Stimulated activated CD4-positive, alpha-beta T cell treated with anti-CD3 and anti-CD28 coated beads, Interleukin-4, amount 100 ng/mL, for 1 hour (primary cell): ENCODE results near the gene FIGLA.

Experiments
- DNase-seq: peaks from one replicate; pipeline ENCODE4 v3.0.0-alpha.2; 2020

FIGLA gene, protein sequence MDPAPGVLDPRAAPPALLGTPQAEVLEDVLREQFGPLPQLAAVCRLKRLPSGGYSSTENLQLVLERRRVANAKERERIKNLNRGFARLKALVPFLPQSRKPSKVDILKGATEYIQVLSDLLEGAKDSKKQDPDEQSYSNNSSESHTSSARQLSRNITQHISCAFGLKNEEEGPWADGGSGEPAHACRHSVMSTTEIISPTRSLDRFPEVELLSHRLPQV

DNA sequence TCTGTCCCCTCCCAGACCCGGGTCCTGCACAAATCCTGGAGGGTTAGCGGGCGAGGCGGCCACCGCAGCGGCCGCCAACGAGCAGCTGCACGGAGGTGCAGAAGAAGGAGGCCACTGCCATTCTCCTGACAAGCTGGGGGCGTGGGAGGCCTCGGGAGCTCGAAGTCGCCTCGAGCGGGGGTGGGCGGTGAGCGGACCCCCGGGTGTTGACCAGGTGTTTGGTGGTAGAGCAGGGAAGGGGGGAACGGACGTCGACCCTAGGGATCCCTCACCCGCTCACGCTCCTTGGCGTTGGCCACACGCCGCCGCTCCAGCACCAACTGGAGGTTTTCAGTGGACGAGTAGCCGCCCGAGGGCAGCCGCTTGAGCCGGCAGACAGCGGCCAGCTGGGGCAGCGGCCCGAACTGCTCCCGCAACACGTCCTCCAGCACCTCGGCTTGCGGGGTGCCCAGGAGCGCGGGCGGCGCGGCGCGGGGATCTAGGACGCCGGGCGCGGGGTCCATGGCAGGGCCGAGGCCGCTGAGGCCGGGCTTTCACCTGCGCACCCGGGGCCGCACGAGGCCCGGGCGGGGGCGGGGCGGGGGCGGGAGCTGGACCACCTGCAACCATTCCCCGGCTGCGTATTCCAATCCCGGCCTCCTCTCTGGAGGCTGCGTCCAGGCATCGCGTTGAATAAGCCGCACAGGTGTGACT, at the start of gene FIGLA:
Gene FIGLA (minus strand): TSS at position 508 of the 693 bp plus-strand sequence. CDS start 5 bp downstream, at position 503.
- peak; percentile 2 for DNase-seq

DNA sequence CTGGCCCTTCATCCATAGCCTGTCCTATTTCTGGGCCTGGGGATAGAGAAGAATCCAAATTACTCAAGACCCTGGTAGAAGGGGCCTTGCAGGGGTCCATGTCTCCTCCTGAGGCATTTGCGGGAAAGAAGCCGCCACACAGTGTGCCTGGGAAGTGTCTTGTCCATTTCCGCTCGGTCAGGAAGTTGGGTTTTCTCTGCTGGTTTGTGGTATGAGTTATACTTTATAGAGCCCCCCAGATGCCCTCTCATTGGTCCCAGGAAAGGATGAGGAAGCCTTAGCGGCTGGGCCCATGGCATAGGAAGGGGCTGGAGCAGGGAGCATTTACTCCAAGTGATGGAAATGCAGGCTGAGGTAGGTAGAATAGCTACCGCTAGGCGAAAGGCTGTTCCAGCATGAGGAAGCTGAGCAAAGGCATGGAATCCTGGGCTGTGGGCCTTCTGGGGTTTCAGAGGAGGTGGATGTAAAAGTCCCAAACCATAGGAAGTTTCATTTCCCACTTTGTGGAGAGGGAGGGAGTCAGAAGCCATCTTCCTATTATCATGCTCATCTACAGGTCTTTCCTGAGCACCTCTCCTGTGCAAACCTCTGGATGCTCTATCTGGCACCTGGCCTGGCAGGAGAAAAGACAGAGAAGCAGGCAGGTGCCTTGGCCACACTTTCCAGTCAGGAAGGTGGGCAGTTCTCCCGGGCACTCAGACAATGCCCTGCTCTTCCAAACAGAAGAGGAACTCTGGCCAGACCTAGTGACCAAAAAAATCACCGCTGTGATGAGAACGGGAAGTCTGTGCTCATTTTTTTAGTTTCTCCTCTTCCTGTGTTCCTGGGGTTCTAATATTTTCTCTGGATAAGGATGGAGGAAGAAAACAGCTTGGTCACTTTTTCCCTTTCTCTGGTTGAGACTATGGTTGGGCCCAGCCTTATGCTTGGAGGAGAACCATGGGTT, 47.8 kb upstream of the FIGLA start:
- DNase-seq: no peak

DNA sequence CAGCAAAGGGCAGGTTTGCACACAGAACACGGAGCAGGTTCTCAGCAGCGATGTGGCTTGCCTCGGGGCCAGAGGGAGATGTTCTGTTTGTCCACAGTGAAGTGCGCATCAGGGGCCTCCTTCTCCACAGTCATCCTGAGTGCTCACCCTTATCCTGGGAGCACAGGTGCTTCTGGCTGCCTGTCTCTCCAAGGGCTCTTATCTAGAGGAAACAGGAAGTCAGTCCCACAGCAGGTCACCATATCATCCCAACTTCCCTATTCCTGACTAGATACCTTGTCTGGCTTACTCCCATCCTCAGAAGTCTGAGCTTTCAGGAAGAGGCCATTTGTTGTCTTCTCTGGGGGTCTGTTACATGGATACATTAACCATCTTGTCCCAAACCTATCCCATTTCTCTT, 45.2 kb upstream of the FIGLA start, which contains the start of gene CD207:
Gene CD207 (minus strand): TSS at position 174 of the 400 bp plus-strand sequence. CDS start 40 bp downstream, at position 134.
- no peak for DNase-seq

DNA sequence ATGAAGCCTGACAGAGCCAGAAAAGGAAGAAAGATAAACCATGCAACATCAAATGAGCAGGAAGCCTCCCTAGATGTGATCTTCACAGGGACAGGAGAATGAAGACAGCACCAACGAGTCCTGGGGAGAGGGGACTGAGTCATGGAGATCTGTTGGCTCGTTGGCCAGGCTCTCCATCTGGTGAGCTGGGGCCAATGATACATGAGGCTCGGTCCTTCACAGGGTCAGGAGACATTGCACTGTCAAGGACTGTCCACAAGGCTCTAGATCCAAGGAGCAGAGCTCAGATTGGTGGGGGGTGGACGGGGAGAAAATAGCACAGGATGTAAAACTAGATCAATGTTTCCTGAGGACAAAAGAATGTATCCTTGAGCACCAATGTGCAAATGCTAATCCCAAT, 44.4 kb upstream of the FIGLA start:
- no peak for DNase-seq

DNA sequence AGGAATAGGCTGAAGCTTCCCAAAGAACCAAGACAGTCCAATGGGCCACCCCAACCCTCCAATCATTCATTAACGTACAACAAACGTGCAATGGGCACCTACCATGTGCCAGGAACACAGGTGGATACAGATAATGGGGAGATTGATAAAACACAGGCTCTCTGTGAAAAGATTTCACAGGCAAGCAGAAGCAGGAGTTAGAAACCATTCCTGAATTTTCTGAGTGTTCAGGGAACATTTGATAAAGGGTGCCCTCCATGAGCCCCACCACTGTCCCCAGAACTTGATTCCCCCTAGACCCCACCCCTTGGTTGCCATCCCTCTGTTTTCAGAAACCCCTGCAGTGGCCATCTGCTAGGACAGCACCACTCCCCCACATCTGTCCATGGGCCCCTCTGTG, 43.7 kb upstream of the FIGLA start:
- no peak for DNase-seq

DNA sequence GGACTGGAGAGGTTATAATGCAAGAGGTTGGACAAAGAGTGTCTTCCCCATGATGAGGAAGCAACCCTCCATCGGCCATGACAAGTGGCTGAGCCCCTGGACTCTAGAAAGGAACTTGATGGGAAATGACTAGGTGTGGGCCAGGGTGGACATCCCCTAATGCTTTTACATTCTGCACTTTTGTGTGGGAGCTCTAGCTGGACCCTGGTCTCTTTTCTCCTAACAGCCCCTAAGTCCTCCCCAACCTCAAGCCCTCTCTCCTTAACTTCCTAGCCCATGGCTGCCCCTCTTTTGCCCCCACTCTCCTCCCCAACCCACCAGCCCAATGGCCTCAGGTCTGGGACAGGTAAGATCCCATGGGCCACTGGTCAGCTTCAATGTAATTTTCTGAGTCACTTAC, 42.8 kb upstream of the FIGLA start:
- no peak for DNase-seq

DNA sequence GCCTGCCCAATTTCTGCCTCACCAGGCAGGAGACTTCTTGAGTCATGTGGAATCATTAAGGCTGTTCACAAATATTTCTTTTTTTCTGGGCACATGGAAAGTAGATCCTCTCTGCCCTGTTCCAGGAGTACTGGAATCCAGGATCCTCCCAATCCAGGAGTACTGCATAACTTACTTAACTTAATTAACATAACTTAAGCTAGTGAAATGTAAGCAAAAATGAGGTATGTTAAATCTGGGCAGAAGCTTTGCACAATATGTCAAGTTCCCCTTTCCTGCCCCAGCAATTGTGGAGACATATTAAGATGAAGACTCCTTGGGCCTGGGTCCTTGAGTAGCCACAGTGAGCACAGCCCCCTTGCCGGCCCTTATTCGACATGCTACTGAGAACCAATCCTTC, 41.9 kb upstream of the FIGLA start:
- no peak for DNase-seq

DNA sequence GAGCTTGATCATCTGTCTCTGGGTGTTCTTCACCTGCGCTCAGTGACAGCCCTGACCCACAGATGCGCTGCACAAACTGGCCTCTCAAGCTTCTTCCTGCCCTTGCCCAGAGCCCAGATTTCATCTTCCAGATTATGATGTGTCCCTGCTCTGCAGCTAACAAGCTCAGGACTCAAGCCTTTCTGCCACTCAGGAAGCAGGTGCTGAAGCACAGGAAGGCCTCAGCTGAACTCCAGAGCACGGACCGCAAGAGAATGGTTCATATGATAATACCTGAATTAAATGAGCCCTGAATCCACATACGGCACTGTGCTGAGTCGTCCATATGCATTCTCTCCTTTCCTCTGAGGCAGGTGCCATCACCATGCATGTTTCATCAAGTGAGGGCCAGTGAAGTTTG, 41.4 kb upstream of the FIGLA start:
- no peak for DNase-seq

DNA sequence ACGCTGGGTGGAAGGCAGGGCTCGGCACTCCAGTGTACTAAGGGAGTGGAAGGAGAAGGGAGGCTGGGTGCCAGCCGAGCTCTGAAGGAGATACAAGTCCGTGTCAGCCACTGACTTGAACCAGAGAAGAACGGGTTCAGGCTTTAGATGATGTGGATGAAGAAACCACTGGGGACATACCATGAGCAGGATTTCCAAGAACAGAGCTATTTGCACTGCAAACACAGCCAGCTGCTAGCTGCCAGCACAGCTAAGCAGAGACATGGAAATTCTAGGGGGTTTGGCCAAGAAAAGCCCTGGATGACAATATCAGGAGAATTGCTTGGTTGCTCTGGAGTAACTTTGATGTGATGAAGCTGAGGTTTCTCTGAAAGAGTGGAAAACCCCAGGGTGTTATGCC, 39.9 kb upstream of the FIGLA start:
- no peak for DNase-seq

DNA sequence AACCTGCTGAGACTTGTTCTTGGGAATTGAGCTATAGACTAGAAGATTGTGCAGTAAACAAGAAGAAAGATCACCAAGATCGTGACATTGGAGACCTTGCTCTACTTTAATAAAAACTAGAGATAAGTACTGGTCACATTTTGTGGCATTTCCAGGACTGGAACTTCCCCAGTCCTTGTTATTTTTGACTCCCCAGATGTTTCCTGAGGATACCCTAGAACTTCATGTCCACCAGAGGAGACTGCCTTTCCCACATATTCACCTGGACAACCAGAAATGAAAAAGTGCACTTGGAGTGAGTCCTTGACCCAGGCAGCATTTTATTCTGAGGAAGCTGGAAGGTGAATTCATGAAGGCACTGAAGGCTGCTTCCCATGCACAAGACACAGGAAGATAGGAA, 39.5 kb upstream of the FIGLA start:
- no peak for DNase-seq

DNA sequence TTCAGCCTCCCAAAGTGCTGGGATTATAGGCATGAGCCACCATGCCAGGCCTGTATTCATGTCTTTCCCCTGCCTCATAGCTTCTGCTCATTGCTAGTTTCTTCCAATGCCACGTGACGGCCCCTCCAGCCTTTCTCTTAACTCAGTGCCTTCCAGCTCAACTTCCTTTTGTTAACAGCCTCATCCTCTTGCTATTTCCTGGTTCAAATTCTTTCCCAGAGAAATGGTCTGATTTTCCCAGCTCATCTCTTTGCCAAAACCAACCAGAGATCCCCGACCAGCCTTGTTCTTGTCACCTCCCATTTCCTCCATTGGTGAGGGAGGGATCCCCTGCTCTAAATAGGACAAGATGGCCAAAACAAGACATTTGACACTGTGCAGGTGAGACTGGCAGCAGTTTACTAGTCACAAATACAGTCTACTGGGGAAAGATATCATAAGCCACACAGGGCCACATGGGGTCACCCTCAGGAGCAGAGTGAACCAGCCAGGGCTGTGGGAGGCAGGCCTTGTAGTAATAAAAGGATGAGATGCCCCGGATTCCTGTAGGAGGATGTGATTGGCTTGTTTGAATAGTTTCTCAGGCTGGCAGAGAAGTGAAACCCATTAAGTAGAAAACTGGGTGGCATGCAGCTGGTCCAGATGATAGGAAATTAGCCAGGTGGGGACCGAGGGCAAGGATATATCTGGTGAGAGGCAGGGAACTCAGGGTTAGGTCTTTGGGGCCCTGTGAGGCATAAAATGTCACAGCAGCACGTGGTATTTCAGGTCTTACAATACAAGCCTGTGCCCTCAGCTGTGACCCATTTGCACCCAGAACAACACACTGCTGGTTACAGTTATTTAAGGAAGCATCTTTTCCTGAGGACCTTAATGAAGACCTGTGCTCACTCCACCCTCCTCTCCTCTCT, 38.7 kb upstream of the FIGLA start:
- DNase-seq: no peak

DNA sequence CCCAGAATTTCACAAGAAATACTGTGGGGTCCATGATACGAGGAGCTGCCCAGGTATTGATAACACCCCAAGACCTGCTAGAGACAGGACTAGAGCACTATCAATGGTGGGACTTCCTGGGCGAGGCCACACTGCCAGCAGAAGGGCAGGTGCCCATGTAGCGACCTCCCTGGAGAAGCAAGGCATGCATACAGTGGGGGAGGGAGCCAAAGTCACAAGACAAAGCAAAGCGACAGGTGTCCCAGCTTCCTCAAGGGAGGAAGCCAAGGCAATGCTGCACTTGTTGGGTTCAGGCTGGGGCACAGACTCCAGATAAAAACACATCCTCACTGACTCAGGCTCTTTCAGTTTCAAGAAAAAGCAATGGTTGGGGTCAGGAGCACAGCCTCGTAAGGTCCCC, 37.7 kb upstream of the FIGLA start:
- DNase-seq: no peak

DNA sequence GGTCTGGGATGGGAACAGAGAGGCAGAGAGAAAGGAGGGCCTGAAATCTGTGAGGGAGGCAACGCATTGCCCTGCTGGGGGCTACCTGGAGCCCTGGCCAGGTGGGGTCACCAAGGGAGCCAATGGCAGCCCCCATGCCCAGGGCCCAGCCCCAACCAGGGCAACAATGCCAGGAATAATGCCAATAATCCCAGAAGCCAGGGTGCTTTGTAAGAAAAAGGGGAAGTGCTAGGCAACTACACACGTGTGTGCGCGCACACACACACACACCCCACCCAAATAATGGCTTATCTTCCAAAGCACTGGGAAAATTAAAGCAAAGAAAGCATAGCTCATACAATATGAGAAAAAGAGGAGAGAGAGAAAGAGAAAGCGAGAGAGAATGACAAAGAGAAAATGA, 36.9 kb upstream of the FIGLA start:
- no peak for DNase-seq

DNA sequence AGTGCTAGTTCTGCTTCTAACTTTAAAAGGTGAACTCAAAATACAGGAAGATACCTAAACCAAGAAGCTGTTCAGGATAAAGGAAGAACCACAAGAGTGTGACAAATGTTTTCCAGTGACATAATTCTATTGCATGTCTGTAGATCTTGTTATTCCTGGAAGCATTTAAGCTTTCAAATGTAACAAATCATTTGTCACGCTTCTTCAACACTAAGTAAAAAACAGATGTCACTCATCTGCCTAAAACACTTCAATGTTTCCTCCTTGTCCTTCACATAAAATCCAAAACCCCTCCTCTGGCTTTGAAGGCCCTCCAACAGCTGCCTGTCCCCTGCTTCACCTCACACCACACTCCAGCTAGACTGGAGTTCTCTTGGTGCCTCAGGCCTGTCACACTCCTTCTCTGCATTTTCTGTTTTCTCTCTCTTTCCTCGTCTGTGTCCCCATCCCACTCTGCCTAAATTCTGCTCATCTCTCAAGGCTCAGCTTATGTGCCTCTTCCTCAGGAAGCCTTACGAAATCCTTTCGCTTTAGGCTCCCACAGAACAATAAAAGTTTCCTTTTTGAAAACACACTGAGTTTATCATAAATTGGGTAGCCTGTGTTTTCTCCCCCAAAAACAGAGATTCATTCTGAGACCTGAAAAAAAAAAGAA, 36.4 kb upstream of the FIGLA start:
- DNase-seq: no peak

DNA sequence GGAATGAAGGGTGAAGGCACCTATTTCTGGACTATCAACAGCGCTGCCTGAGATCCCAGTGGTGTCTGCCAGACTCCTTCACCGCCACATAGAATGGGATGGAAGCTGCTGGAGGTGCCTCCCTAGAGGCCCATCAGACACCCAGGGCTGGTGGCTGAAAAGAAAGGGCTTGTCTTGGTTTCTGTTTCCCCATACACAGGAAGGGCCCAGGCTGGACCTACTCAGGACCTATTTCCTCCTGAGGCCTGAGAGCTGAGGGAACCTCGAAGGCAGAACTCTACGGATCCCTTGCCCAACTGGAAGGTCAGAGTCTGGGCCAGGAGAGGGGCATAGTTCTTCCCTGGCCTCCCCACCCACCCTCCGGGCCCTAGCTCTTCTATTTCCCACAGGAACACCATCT, 32.8 kb upstream of the FIGLA start:
- no peak for DNase-seq

DNA sequence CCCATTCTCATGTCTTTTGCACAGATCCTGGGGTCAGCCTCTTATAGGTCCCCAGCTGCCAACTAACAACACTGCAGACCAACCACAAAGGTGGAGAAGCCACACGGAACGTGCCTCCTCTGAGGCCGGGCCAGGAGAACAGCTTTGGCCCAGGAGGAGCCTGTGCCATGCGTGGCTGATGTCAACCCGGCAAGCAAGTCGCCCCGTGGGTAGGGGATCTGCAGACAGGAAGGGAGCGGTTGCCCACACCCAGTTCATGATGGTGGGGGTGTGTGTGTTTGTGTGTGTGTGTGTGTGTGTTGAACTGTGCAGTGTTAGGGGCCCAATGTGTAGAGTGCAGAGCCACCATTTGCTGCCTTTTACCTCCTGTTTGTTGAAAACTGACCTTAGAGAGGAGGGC, 32.4 kb upstream of the FIGLA start:
- no peak for DNase-seq

DNA sequence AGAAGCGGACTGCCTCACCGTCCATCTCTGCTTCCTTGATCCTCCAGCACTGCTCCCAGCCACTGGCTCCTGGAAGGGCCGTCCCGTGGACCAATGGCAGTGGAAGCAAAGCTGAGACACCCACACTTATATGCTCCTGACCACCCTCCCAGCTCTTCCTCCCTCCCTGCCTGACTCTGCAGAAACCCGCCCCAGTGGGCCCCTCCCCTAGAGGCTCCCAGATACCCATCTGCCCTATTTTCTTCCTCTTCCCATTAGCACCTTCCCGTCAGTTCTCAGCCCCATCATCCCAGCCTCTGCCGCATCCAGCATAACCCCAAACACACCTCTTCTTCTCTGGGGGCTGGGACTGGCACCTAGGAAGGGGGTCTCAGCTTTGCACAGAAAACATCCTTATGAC, 30.1 kb upstream of the FIGLA start, which contains the start of gene CLEC4F:
Gene CLEC4F (minus strand): TSS at position 101 of the 400 bp plus-strand sequence. CDS start 76 bp downstream, at position 25.
- no peak for DNase-seq

DNA sequence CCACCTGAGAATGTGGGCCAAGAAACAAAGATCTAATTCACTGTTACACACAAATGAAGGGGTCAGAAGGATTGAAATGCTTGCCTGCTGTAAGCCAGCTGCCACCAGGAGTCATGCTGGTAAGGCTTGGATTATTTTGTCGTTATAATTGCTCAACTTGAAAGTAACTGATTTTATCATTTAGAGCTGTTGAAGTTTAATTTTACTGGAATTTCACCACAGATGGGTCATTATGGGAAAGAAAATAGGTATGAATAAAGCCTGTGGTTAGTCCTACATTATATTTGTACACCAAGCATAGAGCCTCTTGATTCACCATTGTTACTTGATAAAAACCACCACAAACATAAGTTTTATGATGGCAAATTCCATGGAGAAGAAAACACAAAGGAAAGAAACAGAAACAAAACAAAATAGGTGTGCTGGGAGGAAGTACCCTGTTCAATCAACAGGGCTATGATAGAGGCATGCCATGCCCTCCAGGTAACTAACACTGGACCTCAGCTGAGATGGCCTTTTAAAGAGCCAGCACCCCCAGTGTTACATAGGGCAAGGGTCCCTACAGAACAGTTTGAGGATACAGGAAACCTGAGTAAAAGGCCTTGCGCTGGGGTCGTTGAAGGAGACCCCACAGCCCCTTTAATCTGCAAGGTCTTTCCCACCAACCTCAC, 27.0 kb upstream of the FIGLA start:
- DNase-seq: no peak

DNA sequence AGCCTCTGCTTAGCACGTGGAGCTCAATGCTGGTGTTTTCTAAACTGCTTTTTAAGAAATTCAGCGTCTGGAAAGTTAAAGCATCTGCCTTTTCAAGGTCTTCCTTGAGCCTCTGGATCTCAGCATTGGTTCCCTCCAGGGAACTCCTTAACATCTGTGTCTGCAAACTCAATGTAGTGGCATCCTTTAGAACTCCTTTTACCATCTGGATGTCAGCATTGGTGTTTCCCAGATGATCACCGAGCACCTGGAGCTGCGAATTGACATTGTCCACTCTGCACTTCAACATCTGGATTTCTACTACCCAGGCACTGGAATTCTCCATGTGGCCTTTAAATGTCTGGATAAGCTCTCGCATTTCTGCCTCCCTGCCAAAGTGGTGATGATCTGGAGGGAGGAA, 26.3 kb upstream of the FIGLA start:
- DNase-seq: no peak

DNA sequence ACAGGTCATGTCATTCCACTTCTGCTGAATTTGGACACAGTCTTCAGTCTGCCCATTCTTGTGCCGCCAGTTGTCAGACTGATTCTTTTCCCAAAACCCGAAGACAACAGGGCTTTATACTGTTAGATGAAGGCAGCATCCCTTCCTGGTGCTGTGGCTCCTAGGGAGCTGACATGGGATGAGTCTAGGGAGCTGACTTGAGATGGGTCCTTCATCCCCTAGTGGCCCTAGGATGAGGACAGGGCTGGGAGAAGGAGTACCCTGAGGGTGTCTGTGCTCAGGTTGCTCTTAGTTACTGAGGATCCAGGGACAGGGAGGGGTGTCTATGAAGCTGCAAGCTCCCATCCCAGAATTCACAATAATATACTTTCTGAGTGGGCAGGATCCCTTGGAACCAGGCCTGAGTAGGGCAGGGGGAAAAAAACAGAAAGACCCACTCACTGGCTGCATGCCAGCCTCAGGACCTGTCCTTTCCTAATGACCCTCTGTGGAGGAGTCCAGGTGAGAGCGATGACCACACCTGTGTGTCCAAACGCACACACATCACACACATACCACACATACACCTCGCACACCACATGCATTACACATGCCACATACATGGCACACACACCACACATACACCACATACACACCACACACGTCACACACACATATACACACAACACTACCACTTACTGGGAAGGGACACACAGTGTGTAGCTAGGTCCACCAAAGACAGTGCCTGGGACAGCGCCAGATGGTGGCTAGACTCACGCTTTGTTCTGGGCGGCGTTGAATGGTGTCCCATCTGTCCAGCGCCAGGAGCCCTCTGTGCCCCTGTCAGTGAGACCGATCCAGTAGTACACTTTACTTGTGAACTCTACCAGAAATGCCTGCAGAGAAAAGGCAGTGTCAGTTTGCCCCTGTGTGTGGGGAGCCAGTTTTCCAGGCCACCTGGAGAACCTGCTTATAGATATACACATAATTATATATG, 18.8 kb upstream of the FIGLA start:
- no peak for DNase-seq
